Esophagus muscularis mucosa (tissue), 4 donors: ENCODE data around the gene RARB.

ENCODE experiments used
- CTCF ChIP-seq, 3 experiments: fragments of 200-600 bp in 2 of 3; fragments of 450-650 bp in 1 of 3; sonication (generic) in 2 of 3; IDR thresholded peaks; one replicate each; pipeline ENCODE4 v1.5.1; 2017 to 2019; ENCODE audit warnings: antibody characterized with exemption in 3 of 3, mild to moderate bottlenecking in 2 of 3, moderate library complexity in 1 of 3
- EP300 ChIP-seq: sonication (generic); formaldehyde crosslinking; IDR thresholded peaks from one replicate; pipeline ENCODE4 v1.6.1; 2017; ENCODE audit warnings: antibody characterized with exemption
- POLR2A ChIP-seq: fragments of 450-650 bp; IDR thresholded peaks from one replicate; pipeline ENCODE4 v1.6.1; 2017; ENCODE audit warnings: antibody characterized with exemption, moderate library complexity, mild to moderate bottlenecking, low read depth
- POLR2AphosphoS5 ChIP-seq, 2 donors: sonication (generic); formaldehyde crosslinking; IDR thresholded peaks; one replicate each; pipeline ENCODE4 v1.6.1; 2017; ENCODE audit warnings: antibody characterized with exemption in 2 of 2

GRCh38 chr3:25581823-25582222 lies 153.8 kb downstream of the RARB start:
- TF ChIP-seq CTCF (IDR thresholded peaks at IDR 0.05) = no peak
- TF ChIP-seq EP300 = no peak
- no peak for TF ChIP-seq POLR2A
- TF ChIP-seq POLR2AphosphoS5 (IDR thresholded peaks at IDR 0.05) = no peak
